ENCODE results near the gene FYN. TPM values are rescaled to one million over a fixed set of nuclear protein-coding genes. Genes with fewer than 3 reads are reported as not detected.

The FYN gene
- total RNA-seq, 2 donors from 2014 or later = 287 to 304 TPM

GRCh38 chr6:111781041-111781708 lies 92.1 kb downstream of the FYN start:
- H3K27ac Mint-ChIP-seq = peak overlapping the region; percentile 22 to 60
- no peak for DNase-seq (ENCODE audit: low spot score in 2 of 2)
- peaks cover 31 to 54% of the 10 kb centered on the region in 2 donors for H3K36me3 Mint-ChIP-seq
- ATAC-seq = peak in 1 of 2 donors; percentile 7
- H3K9me3 Mint-ChIP-seq = no peaks in the 10 kb centered on the region

DNA sequence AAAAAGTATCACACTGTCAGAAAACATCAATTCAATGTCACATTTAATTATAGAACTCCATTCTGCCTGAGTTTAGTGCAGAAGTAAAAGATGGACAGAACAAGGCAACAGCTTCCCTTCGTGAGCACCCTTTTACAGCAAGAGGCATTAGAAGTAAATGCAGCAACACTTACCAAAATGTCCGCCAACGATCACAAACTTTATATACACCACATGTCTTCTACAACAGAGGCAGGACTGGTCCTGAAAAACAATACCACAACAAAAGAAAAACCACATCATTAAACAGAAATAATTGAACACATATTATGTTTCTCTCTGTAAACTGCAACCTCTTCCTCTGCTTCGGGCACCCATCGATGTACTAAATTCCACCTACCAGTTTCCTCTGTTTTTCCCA lies 92.9 kb downstream of the FYN start:
- Mint-ChIP-seq H3K36me3 (peaks cover 29 to 50% of the 10 kb centered on the region in 2 donors), H3K27ac (peak overlapping the region; percentile 60 to 89), H3K9me3 (no peaks in the 10 kb centered on the region)
- no peak for DNase-seq (ENCODE audit: low spot score in 2 of 2)
- ATAC-seq = no peak

- H3K36me3 Mint-ChIP-seq = peaks cover 29 to 42% of the 10 kb centered on the region in 2 donors
- ATAC-seq (no peak), DNase-seq (ENCODE audit: low spot score in 2 of 2) (no peak)
- H3K27ac Mint-ChIP-seq = peak overlapping the region; percentile 60 to 89
- H3K9me3 Mint-ChIP-seq = no peaks in the 10 kb centered on the region
Observed at GRCh38 chr6:111779660-111780059, 93.6 kb downstream of the FYN start.

GRCh38 chr6:111779031-111779430 lies 94.2 kb downstream of the FYN start:
- Mint-ChIP-seq H3K27ac (peak overlapping the region; percentile 60 to 89), H3K9me3 (no peaks in the 10 kb centered on the region), H3K36me3 (peaks cover 29 to 40% of the 10 kb centered on the region in 2 donors)
- peak in 1 of 2 donors; percentile 61 for ATAC-seq
- no peak for DNase-seq (ENCODE audit: low spot score in 2 of 2)

- Mint-ChIP-seq H3K9me3 (no peaks in the 10 kb centered on the region), H3K36me3 (peaks cover 24 to 30% of the 10 kb centered on the region in 2 donors), H3K27ac (peak overlapping the region; percentile 80 to 82)
- ATAC-seq = no peak
- no peak for DNase-seq (ENCODE audit: low spot score in 2 of 2)
Observed at GRCh38 chr6:111777357-111777756, 95.9 kb downstream of the FYN start.

DNA sequence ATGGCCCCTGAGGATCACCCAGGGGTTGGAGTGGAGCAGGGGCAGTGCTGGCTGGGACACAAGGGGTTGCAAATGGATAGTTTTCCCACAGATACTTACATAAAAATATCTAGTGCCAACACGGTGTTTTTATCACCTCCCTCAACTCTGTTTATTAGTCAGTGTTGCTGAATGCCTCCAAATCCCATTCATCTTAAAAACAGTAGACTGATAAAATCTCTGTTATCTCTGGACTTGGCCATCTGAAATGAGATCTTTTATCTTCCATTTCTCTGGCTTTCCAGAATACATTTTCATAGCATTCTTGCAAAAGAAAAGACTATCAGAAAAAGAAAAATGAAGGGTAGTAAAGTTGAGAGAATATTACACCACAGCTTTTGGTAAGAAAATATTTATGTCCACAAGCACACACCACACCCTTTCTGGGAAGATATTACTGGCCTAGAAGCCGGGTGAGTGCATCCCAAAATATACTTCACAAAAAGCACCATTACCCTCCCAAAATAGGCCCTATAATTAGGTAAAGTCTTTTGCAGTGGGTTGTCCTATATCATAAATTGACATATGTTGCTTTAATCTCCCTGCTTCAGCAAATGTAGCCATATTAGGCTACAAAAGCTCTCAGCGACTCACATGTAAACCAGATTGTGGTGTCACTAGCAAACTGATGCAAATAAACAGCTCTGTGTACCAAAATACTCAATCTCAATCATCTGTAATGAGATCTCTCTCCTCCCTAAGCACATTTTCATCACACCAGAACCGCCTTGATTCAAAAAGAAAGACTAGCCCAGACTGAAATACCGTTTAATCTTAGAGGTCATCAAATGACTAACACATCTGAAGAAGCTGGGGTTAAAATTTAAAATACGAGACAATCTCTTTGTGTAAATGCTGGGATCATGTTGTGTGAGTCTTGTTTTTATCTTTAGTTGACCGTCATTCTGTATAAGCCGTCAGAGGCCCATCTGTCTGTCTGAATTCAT lies 96.7 kb downstream of the FYN start:
- DNase-seq (ENCODE audit: low spot score in 2 of 2) = no peak
- peak overlapping the region; percentile 80 to 91 for H3K27ac Mint-ChIP-seq
- H3K9me3 Mint-ChIP-seq = peaks cover 0 to 4% of the 10 kb centered on the region in 2 donors
- ATAC-seq = peak; percentile 17 to 42
- H3K36me3 Mint-ChIP-seq = peaks cover 31 to 38% of the 10 kb centered on the region in 2 donors

DNA sequence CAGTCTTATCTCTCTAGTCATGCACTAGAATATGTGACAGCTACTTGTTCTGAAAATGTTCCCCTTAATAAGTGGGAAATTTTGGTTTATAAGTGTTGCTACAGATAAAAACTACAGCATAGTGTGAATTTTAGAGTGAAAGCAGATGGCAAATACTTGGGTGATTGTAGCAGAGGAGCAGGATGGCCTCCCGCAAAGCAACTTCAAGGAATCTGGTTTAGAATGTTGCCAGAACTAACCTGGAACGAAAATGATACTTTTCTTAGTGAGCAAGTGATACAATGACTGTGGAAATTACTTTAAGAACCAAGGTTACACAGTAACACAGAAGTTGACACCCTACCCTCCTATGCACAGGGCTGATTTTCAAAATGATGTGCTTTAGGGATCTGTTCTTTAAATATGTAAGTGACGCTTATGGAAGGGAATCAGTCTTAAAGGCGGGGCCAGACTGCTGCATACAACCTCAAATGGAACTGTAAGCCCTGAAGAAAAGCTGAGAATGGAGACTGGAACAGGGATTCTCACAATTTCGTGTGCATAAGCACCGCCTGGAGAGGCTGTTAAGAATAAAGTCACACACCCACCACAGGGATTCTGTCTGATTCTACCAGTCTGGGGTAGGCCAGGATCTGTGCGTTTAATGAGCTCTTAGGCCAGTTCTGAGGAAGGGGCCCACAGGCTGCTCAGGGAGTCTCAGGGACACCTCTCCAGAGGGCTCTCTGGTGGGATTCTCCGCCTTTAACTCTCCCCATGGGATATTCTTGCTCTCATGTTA lies 97.9 kb downstream of the FYN start:
- H3K27ac Mint-ChIP-seq = peak overlapping the region; percentile 63 to 80
- H3K9me3 Mint-ChIP-seq = peaks cover 0 to 4% of the 10 kb centered on the region in 2 donors
- DNase-seq (ENCODE audit: low spot score in 2 of 2) (no peak), ATAC-seq (no peak)
- peaks cover 35 to 44% of the 10 kb centered on the region in 2 donors for H3K36me3 Mint-ChIP-seq

GRCh38 chr6:111774346-111774703 lies 98.9 kb downstream of the FYN start:
- Mint-ChIP-seq H3K36me3 (peaks cover 30 to 38% of the 10 kb centered on the region in 2 donors), H3K27ac (peak overlapping the region in 1 of 2 donors; percentile 80), H3K9me3 (peaks cover 0 to 4% of the 10 kb centered on the region in 2 donors)
- DNase-seq (ENCODE audit: low spot score in 2 of 2) (no peak), ATAC-seq (peak in 1 of 2 donors; percentile 29)

GRCh38 chr6:111773501-111774345 lies 99.5 kb downstream of the FYN start:
- Mint-ChIP-seq H3K36me3 (peaks cover 29 to 32% of the 10 kb centered on the region in 2 donors), H3K27ac (peak overlapping the region; percentile 11 to 80), H3K9me3 (peaks cover 0 to 4% of the 10 kb centered on the region in 2 donors)
- ATAC-seq (no peak), DNase-seq (ENCODE audit: low spot score in 2 of 2) (no peak)

DNA sequence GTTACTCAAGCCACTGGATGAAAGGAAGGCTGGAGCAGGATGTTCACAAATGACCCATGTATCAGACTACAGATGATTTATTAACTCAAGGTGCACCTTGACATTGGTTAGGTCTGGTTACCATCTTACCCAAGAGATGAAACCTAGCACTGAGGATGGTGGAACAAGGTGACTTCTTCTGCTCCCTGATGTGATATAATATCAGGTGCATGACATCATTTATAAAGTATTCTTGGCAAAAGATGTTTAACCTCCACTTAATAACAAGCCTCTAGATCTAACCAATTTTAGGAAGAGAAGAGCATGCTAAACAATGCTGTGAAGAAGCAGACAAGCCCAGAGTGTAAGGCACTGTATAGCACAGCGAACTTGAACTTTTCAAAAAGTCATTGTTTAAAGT lies 100.9 kb downstream of the FYN start:
- Mint-ChIP-seq H3K27ac (peak overlapping the region; percentile 26 to 99), H3K9me3 (peaks cover 0 to 4% of the 10 kb centered on the region in 2 donors), H3K36me3 (peaks cover 28% of the 10 kb centered on the region in 2 donors)
- DNase-seq (ENCODE audit: low spot score in 2 of 2) (no peak), ATAC-seq (no peak)

DNA sequence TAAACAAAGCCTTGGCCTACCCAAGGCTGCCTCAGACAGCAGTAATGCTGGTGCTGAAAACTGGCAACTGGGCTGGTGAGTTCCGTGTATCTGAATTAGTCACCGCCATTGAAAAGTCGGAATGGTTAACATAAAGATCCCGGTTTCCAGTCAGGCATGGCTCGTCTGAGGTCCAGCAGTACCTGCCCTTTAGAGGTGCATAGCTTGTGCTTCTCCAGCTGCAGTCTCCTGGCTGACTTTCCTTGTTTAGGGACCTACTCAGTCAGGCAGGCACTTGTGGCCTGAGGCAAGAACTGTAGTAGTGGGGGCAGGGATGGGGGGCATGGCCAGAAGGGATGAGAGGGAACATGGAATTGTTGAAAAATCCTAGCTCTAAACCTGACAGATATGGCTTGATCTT lies 101.6 kb downstream of the FYN start:
- peak overlapping the region; percentile 29 to 99 for H3K27ac Mint-ChIP-seq
- H3K9me3 Mint-ChIP-seq = peaks cover 0 to 4% of the 10 kb centered on the region in 2 donors
- peaks cover 23 to 28% of the 10 kb centered on the region in 2 donors for H3K36me3 Mint-ChIP-seq
- ATAC-seq (no peak), DNase-seq (ENCODE audit: low spot score in 2 of 2) (no peak)

DNA sequence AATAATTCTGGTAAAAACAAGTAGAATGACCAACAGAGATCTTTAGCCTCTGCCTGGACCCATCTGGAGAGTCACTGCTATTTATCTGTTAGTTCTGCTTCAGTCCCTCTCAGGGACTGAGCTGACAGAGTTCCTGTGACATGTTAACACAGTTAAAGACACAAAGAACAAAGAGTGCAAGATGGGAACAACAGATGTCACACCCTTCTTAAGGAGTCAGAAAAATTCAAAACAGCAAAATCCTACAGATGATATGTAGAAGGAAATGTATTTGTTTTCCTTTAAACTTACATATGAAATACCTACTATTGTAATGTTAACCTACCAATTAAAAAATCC lies 102.2 kb downstream of the FYN start:
- DNase-seq (ENCODE audit: low spot score in 2 of 2) (no peak), ATAC-seq (no peak)
- peak overlapping the region; percentile 61 to 99 for H3K27ac Mint-ChIP-seq
- H3K9me3 Mint-ChIP-seq = peaks cover 0 to 4% of the 10 kb centered on the region in 2 donors
- peaks cover 21 to 28% of the 10 kb centered on the region in 2 donors for H3K36me3 Mint-ChIP-seq

GRCh38 chr6:111770263-111771093 lies 102.8 kb downstream of the FYN start:
- Mint-ChIP-seq H3K36me3 (peaks cover 21 to 28% of the 10 kb centered on the region in 2 donors), H3K9me3 (peaks cover 0 to 4% of the 10 kb centered on the region in 2 donors), H3K27ac (peak overlapping the region; percentile 61 to 99)
- ATAC-seq = peak in 1 of 2 donors; percentile 32
- DNase-seq (ENCODE audit: low spot score in 2 of 2) = no peak

DNA sequence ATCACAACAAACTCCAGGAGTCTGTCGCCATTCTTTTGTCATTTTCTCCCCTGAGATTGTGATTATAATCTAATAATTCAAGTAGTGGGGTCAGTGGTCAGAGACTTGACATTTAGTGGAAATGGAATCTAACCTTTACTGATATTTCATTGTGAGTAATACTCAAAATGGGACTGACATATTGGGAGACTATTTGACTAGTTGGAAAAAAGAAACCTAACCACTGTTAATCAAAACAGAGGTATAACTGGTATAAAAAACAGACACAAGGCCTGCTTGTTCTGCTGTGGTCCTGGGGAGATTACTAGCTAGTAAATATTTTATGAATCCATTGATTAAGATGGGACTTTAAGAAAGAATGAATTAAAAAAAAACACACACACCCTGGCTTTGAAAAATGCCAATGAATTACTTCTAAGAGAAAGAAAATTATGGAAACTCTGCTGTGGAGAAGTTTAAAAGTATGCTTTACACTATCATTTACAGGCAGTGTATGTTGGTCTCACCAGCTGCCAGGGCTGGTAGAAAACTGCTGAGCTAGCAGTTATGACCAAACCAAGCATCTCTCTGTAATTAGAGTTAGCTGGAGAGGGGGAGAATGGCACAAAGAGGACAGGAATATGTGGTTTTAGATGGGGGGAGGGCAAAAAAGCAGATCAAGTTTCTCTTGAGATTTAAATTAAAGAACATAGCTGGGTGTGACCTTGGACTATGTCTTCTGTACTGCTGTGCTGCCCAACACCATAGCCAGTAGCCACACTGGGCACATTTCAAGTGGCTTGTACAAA lies 103.7 kb downstream of the FYN start:
- H3K9me3 Mint-ChIP-seq = peaks cover 0 to 4% of the 10 kb centered on the region in 2 donors
- ATAC-seq (peak in 1 of 2 donors; percentile 14), DNase-seq (ENCODE audit: low spot score in 2 of 2) (no peak)
- peaks cover 27 to 34% of the 10 kb centered on the region in 2 donors for H3K36me3 Mint-ChIP-seq
- H3K27ac Mint-ChIP-seq = peak overlapping the region; percentile 95 to 99

Data from activated naive CD4-positive, alpha-beta T cell treated with anti-CD3 and anti-CD28 coated beads, Interleukin-2, amount 50 U/mL, for 72 hours (primary cell).